CD14-positive monocyte (primary cell): ENCODE data around the gene ENKUR. TPM values are rescaled to one million over a fixed set of nuclear protein-coding genes. Genes with fewer than 3 reads are reported as not detected.

Source experiments
- DNase-seq, 3 donors: peaks; one replicate each; pipeline ENCODE4 v3.0.0-alpha.2; 2011 to 2022
- H2AFZ ChIP-seq: 2 replicates; pipeline ENCODE4 v1.6.0; 2012; ENCODE audit warnings: mild to moderate bottlenecking, low read depth, low read length, inconsistent platforms; ENCODE audit not compliant: insufficient read depth, poor library complexity, severe bottlenecking
- H3K27ac ChIP-seq, 2 donors: 1 replicate in 1 of 2; 2 replicates in 1 of 2; pipeline ENCODE4 v1.5.1; 2012 to 2013; ENCODE audit warnings: low read length in 2 of 2, control low read depth in 1 of 2, inconsistent platforms in 1 of 2, low read depth in 1 of 2, mild to moderate bottlenecking in 1 of 2
- H3K27me3 ChIP-seq, 2 donors: one replicate each; pipeline versions ENCODE4 v1.6.0 to v1.6.1; 2011 to 2013; ENCODE audit warnings: low read length in 2 of 2; ENCODE audit not compliant: control insufficient read depth in 2 of 2, insufficient read depth in 2 of 2
- H3K36me3 ChIP-seq, 2 donors: replicated peaks in 1 of 2; 1 replicate in 1 of 2; 2 replicates in 1 of 2; pipeline versions ENCODE4 v1.5.1 to v1.6.1; 2012 to 2013; ENCODE audit warnings: low read length in 2 of 2, control low read depth in 1 of 2, inconsistent platforms in 1 of 2, mild to moderate bottlenecking in 1 of 2; ENCODE audit not compliant: insufficient read depth in 2 of 2, control insufficient read depth in 1 of 2
- H3K4me1 ChIP-seq, 2 donors: 1 replicate in 1 of 2; 2 replicates in 1 of 2; pipeline versions ENCODE4 v1.5.1 to v1.6.1; 2012 to 2013; ENCODE audit warnings: low read length in 2 of 2, control low read depth in 1 of 2, inconsistent platforms in 1 of 2, mild to moderate bottlenecking in 1 of 2, moderate library complexity in 1 of 2; ENCODE audit not compliant: insufficient read depth in 2 of 2, control insufficient read depth in 1 of 2
- H3K4me2 ChIP-seq: replicated peaks from 2 replicates; pipeline ENCODE3; 2012; ENCODE audit warnings: low read length, moderate library complexity, mild to moderate bottlenecking; ENCODE audit not compliant: poor library complexity, severe bottlenecking; ENCODE audit errors: extremely low read depth
- H3K4me3 ChIP-seq, 3 experiments: fragments of 200-600 bp in 1 of 3; sonication (generic) in 1 of 3; replicated peaks in 1 of 3; 1 replicate in 2 of 3; 2 replicates in 1 of 3; pipeline ENCODE4 v1.5.1; 2011 to 2013; ENCODE audit warnings: low read length in 3 of 3, mild to moderate bottlenecking in 3 of 3, control low read depth in 2 of 3, low read depth in 2 of 3, inconsistent platforms in 1 of 3, moderate library complexity in 1 of 3
- H3K79me2 ChIP-seq: 2 replicates; pipeline ENCODE4 v1.6.0; 2012; ENCODE audit warnings: mild to moderate bottlenecking, control low read depth, inconsistent platforms, low read length, moderate library complexity; ENCODE audit not compliant: insufficient read depth
- H3K9ac ChIP-seq: 2 replicates; pipeline ENCODE4 v1.6.0; 2017; ENCODE audit warnings: low read length, mild to moderate bottlenecking; ENCODE audit not compliant: insufficient read depth, poor library complexity, severe bottlenecking
- H3K9me3 ChIP-seq, 2 donors: replicated peaks in 1 of 2; 1 replicate in 1 of 2; 2 replicates in 1 of 2; pipeline versions ENCODE4 v1.5.1 to v1.6.1; 2012 to 2013; ENCODE audit warnings: low read length in 2 of 2, control low read depth in 1 of 2; ENCODE audit not compliant: control insufficient read depth in 1 of 2, insufficient read depth in 1 of 2
- H4K20me1 ChIP-seq: 2 replicates; pipeline ENCODE4 v1.6.0; 2012; ENCODE audit warnings: mild to moderate bottlenecking, low read length, control low read depth, moderate library complexity; ENCODE audit not compliant: insufficient read depth
- H3K27ac Mint-ChIP-seq, 7 donors: one replicate each; pipeline ENCODE4 v1.8.0; 2020; ENCODE audit warnings: mild to moderate bottlenecking in 7 of 7, mixed read lengths in 7 of 7, moderate library complexity in 6 of 7, inconsistent platforms in 2 of 7
- H3K27me3 Mint-ChIP-seq, 3 donors: one replicate each; pipeline ENCODE4 v1.8.0; 2021 to 2022; ENCODE audit warnings: low read depth in 3 of 3, mild to moderate bottlenecking in 3 of 3, mixed read lengths in 3 of 3, moderate library complexity in 3 of 3, inconsistent platforms in 1 of 3
- H3K36me3 Mint-ChIP-seq, 2 donors: one replicate each; pipeline ENCODE4 v1.8.0; 2020; ENCODE audit warnings: mixed read lengths in 2 of 2, inconsistent platforms in 1 of 2, mild to moderate bottlenecking in 1 of 2
- H3K4me1 Mint-ChIP-seq: one replicate; pipeline ENCODE4 v1.8.0; 2020; ENCODE audit warnings: mild to moderate bottlenecking, mixed read lengths
- H3K4me3 Mint-ChIP-seq, 2 donors: one replicate each; pipeline ENCODE4 v1.8.0; 2020; ENCODE audit warnings: mild to moderate bottlenecking in 2 of 2, mixed read lengths in 2 of 2, moderate library complexity in 1 of 2
- H3K9me3 Mint-ChIP-seq, 7 donors: one replicate each; pipeline ENCODE4 v1.8.0; 2020 to 2022; ENCODE audit warnings: mixed read lengths in 7 of 7, mild to moderate bottlenecking in 6 of 7, moderate library complexity in 6 of 7, inconsistent platforms in 2 of 7
- CTCF ChIP-seq: fragments of 200-600 bp; IDR thresholded peaks from one replicate; pipeline ENCODE4 v1.8.0; 2022; ENCODE audit warnings: antibody characterized with exemption, mild to moderate bottlenecking
- WGBS: methylation state at CpG from one replicate; pipeline ENCODE4 v1.1.5; 2013; ENCODE audit warnings: missing lambda C conversion rate; ENCODE audit not compliant: insufficient coverage; 5-methylcytosine and 5-hydroxymethylcytosine counted together
- intact Hi-C, 2 donors: fragments of 100-400 bp; cut with micrococcal nuclease; formaldehyde crosslinking; loops; one replicate each; pipeline versions ENCODE4 v1.15.0 to v1.15.1; 2023
- polyA plus RNA-seq, 3 donors: library from polyadenylated mRNA; depleted of rRNA in 1 of 3; unstranded in 2 of 3; stranded (reverse) in 1 of 3; fragments of 300-500 nt in 2 of 3; fragments of >200 nt in 1 of 3; fragmentation: Illumina TruSeq in 2 of 3; gene quantifications; 1 replicate in 2 of 3; 2 replicates in 1 of 3; pipeline ENCODE4 v1.2.3, GENCODE V29; 2012 to 2021

ENKUR gene
- polyA plus RNA-seq, 3 donors = 0.16 TPM; not detected in 2

- no peaks in the 10 kb centered on the region for H3K9me3 ChIP-seq
- H3K79me2 ChIP-seq = no peaks in the 10 kb centered on the region
- WGBS = 80% methylated on average over 1 of the region's 7 CpGs
- TF ChIP-seq CTCF = no peak
- intact Hi-C loops = no loop called here
- Mint-ChIP-seq H3K27me3 (peaks cover 0 to 4% (median 3%) of the 10 kb centered on the region in 3 donors), H3K27ac (no peak overlapping the region), H3K4me1 (no peaks in the 10 kb centered on the region), H3K9me3 (peaks cover 0 to 5% (median 0%) of the 10 kb centered on the region in 7 donors), H3K4me3 (no peak overlapping the region), H3K36me3 (no peaks in the 10 kb centered on the region)
- H4K20me1 ChIP-seq = no peaks in the 10 kb centered on the region
- no peaks in the 10 kb centered on the region for H3K36me3 ChIP-seq
- no peak for DNase-seq
- H3K27ac ChIP-seq = no peak overlapping the region
- no peak overlapping the region for H3K9ac ChIP-seq
- H2AFZ ChIP-seq = no peak overlapping the region
- no peaks in the 10 kb centered on the region for H3K4me1 ChIP-seq
- no peaks in the 10 kb centered on the region for H3K27me3 ChIP-seq
- H3K4me2 ChIP-seq = no peak overlapping the region
- no peak overlapping the region for H3K4me3 ChIP-seq
Observed at GRCh38 chr10:24968349-24968748, 47.6 kb downstream of the ENKUR start.

GRCh38 chr10:24966962-24967481 is 48.9 kb downstream of the ENKUR start:
- Histone ChIP-seq H3K79me2 (no peaks in the 10 kb centered on the region), H4K20me1 (no peaks in the 10 kb centered on the region), H3K27me3 (no peaks in the 10 kb centered on the region), H3K4me3 (no peak overlapping the region), H2AFZ (no peak overlapping the region), H3K27ac (no peak overlapping the region), H3K4me1 (no peaks in the 10 kb centered on the region), H3K9me3 (no peaks in the 10 kb centered on the region), H3K4me2 (no peak overlapping the region), H3K36me3 (no peaks in the 10 kb centered on the region), H3K9ac (no peak overlapping the region)
- H3K4me1 Mint-ChIP-seq = no peaks in the 10 kb centered on the region
- H3K27ac Mint-ChIP-seq = peak overlapping the region in 1 of 7 donors; percentile 2
- peaks cover 0 to 3% (median 2%) of the 10 kb centered on the region in 3 donors for H3K27me3 Mint-ChIP-seq
- H3K36me3 Mint-ChIP-seq = no peaks in the 10 kb centered on the region
- TF ChIP-seq CTCF = no peak
- WGBS = 93% methylated on average over 3 of the region's 5 CpGs
- no peak for DNase-seq
- intact Hi-C loops = no loop called here
- H3K4me3 Mint-ChIP-seq = no peak overlapping the region
- H3K9me3 Mint-ChIP-seq = peaks cover 0 to 5% (median 0%) of the 10 kb centered on the region in 7 donors
